Hepatocyte (in vitro differentiated cells): Measurements from ENCODE around the gene BORCS5. TPM values are rescaled to one million over a fixed set of nuclear protein-coding genes. Genes with fewer than 3 reads are reported as not detected.
A peak's percentile ranks its signal among the peaks of the same experiment; 100 is the strongest.

Experiments
- DNase-seq: peaks from one replicate; pipeline ENCODE4 v3.0.0-alpha.2; 2016; ENCODE audit warnings: low spot score
- H2AFZ ChIP-seq: fragments of 200-600 bp; sonication (generic); 2 replicates; pipeline ENCODE4 v1.6.0; 2016; ENCODE audit warnings: antibody characterized with exemption, mild to moderate bottlenecking
- H3K27ac ChIP-seq: fragments of 200-600 bp; sonication (generic); 2 replicates; pipeline ENCODE4 v1.5.1; 2016; ENCODE audit warnings: mild to moderate bottlenecking
- H3K27me3 ChIP-seq: fragments of 200-600 bp; sonication (generic); 2 replicates; pipeline ENCODE4 v1.6.1; 2016
- H3K36me3 ChIP-seq: fragments of 200-600 bp; sonication (generic); replicated peaks from 2 replicates; pipeline ENCODE4 v1.5.1; 2016; ENCODE audit warnings: low read depth; ENCODE audit not compliant: insufficient read depth
- H3K4me1 ChIP-seq: fragments of 200-600 bp; sonication (generic); 2 replicates; pipeline ENCODE4 v1.5.1; 2016; ENCODE audit warnings: mild to moderate bottlenecking, moderate library complexity; ENCODE audit not compliant: insufficient read depth
- H3K4me2 ChIP-seq: fragments of 200-600 bp; sonication (generic); 2 replicates; pipeline ENCODE4 v1.6.0; 2016
- H3K4me3 ChIP-seq: fragments of 200-600 bp; sonication (generic); 2 replicates; pipeline ENCODE4 v1.5.1; 2016; ENCODE audit warnings: mild to moderate bottlenecking
- H3K79me2 ChIP-seq: fragments of 200-600 bp; sonication (generic); 2 replicates; pipeline ENCODE4 v1.6.0; 2017; ENCODE audit warnings: mild to moderate bottlenecking
- H3K9me2 ChIP-seq: fragments of 200-600 bp; sonication (generic); replicated peaks from 2 replicates; pipeline ENCODE4 v1.6.0; 2017; ENCODE audit warnings: mild to moderate bottlenecking; ENCODE audit not compliant: insufficient read depth
- H3K9me3 ChIP-seq: fragments of 200-600 bp; sonication (generic); 2 replicates; pipeline ENCODE4 v1.5.1; 2016; ENCODE audit warnings: low read depth, mild to moderate bottlenecking
- H4K20me1 ChIP-seq: fragments of 200-600 bp; sonication (generic); 2 replicates; pipeline ENCODE4 v1.6.0; 2016; ENCODE audit warnings: mild to moderate bottlenecking; ENCODE audit not compliant: insufficient read depth, poor library complexity, severe bottlenecking
- CTCF ChIP-seq: fragments of 200-600 bp; sonication (generic); IDR thresholded peaks from 2 replicates; pipeline ENCODE4 v1.5.1; 2016; ENCODE audit warnings: antibody characterized with exemption, mild to moderate bottlenecking; ENCODE audit not compliant: poor library complexity
- EZH2 ChIP-seq: fragments of 200-600 bp; sonication (generic); IDR thresholded peaks from 2 replicates; pipeline ENCODE4 v1.6.1; 2016; ENCODE audit warnings: antibody characterized with exemption, mild to moderate bottlenecking, borderline replicate concordance
- EZH2phosphoT487 ChIP-seq: fragments of 200-600 bp; sonication (generic); IDR thresholded peaks from one replicate; pipeline ENCODE4 v1.6.1; 2018; ENCODE audit warnings: antibody characterized with exemption, mild to moderate bottlenecking, low read depth, moderate library complexity; ENCODE audit not compliant: unreplicated experiment, severe bottlenecking
- WGBS: methylation state at CpG from one replicate; pipeline ENCODE4 v1.1.6; 2016; ENCODE audit warnings: low lambda C conversion rate; ENCODE audit errors: missing lambda C conversion rate; 5-methylcytosine and 5-hydroxymethylcytosine counted together
- polyA plus RNA-seq: library from polyadenylated mRNA; unstranded; fragments of >200 nt; fragmentation: Nextera tagmentation; extraction: Ambion mirVana; gene quantifications from 2 replicates; pipeline ENCODE4 v1.2.1, GENCODE V29; 2016
- total RNA-seq: library from RNA; depleted of rRNA; stranded (reverse); fragments of >200 nt; gene quantifications from 2 replicates; pipeline ENCODE4 v1.2.3, GENCODE V29; 2014

The BORCS5 gene
- total and polyA plus RNA-seq, 2 experiments from 2014 or later: 6.6 to 11.2 TPM

- H3K4me3 ChIP-seq: no peak overlapping the region
- WGBS: 76% methylated on average over 2 of the region's 2 CpGs
- no peaks in the 10 kb centered on the region for H3K36me3 ChIP-seq
- H3K27me3 ChIP-seq: no peaks in the 10 kb centered on the region
- H3K4me2 ChIP-seq: no peak overlapping the region
- no peaks in the 10 kb centered on the region for H3K4me1 ChIP-seq
- H3K27ac ChIP-seq: no peak overlapping the region
- no peak for DNase-seq
- no peak overlapping the region for H2AFZ ChIP-seq
- no peaks in the 10 kb centered on the region for H3K9me2 ChIP-seq
- no peaks in the 10 kb centered on the region for H4K20me1 ChIP-seq
- TF ChIP-seq EZH2 (no peak), CTCF (no peak), EZH2phosphoT487 (no peak)
- no peaks in the 10 kb centered on the region for H3K9me3 ChIP-seq
- H3K79me2 ChIP-seq: peaks cover 16% of the 10 kb centered on the region
Observed at GRCh38 chr12:12481631-12482030, 124.8 kb downstream of the BORCS5 start.

DNA sequence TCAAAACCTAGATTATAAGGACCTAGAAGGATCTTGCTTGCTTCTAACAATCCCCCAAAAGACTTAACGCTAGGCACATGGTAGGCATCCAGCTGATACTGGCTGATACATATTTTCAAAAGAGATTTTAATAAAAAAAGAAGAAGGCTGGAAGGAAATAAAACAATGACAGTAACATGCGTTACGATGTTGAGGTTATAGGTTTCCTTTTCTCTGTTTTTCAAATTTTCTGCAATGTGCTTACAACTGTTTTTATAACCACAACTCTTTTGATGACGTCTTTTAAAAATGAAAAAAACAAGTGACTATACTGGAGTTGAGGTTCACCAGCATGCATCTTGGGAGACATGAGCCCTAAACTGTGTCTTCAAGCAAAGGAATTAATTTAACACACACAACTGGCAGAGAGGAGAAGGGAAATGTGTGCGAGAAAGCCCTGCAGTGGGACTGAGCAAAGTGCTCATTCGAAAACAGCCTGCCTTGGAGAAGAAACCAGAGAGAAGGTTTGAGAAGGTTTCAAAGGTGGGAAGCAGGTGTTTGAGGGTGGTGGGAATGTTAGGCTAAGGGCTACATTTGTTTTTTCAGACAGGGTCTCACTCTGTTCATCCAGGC lies 125.4 kb downstream of the BORCS5 start:
- H3K36me3 ChIP-seq: no peaks in the 10 kb centered on the region
- no peak overlapping the region for H3K4me2 ChIP-seq
- H3K4me3 ChIP-seq: no peak overlapping the region
- no peaks in the 10 kb centered on the region for H4K20me1 ChIP-seq
- no peak for DNase-seq
- 95% methylated on average over 6 of the region's 6 CpGs for WGBS
- no peaks in the 10 kb centered on the region for H3K4me1 ChIP-seq
- no peak for TF ChIP-seq EZH2phosphoT487
- no peak for TF ChIP-seq CTCF
- no peak for TF ChIP-seq EZH2
- no peaks in the 10 kb centered on the region for H3K9me3 ChIP-seq
- no peaks in the 10 kb centered on the region for H3K27me3 ChIP-seq
- H3K9me2 ChIP-seq: no peaks in the 10 kb centered on the region
- H3K79me2 ChIP-seq: peaks cover 10% of the 10 kb centered on the region
- H2AFZ ChIP-seq: no peak overlapping the region
- peak overlapping the region; percentile 33 for H3K27ac ChIP-seq

- H3K4me2 ChIP-seq: no peak overlapping the region
- peak overlapping the region; percentile 33 for H3K27ac ChIP-seq
- WGBS: 95% methylated on average over 6 of the region's 6 CpGs
- no peak overlapping the region for H3K4me3 ChIP-seq
- no peak overlapping the region for H2AFZ ChIP-seq
- DNase-seq: no peak
- no peaks in the 10 kb centered on the region for H3K9me3 ChIP-seq
- no peaks in the 10 kb centered on the region for H3K4me1 ChIP-seq
- no peaks in the 10 kb centered on the region for H3K9me2 ChIP-seq
- peaks cover 16% of the 10 kb centered on the region for H3K79me2 ChIP-seq
- H4K20me1 ChIP-seq: no peaks in the 10 kb centered on the region
- TF ChIP-seq CTCF: no peak
- TF ChIP-seq EZH2: no peak
- TF ChIP-seq EZH2phosphoT487: no peak
- no peaks in the 10 kb centered on the region for H3K27me3 ChIP-seq
- H3K36me3 ChIP-seq: no peaks in the 10 kb centered on the region
Observed at GRCh38 chr12:12482959-12483358, 126.1 kb downstream of the BORCS5 start.

GRCh38 chr12:12483438-12483837 lies 126.6 kb downstream of the BORCS5 start:
- DNase-seq: no peak
- H3K4me3 ChIP-seq: no peak overlapping the region
- no peaks in the 10 kb centered on the region for H4K20me1 ChIP-seq
- WGBS: 87% methylated on average over 3 of the region's 3 CpGs
- H2AFZ ChIP-seq: no peak overlapping the region
- peaks cover 19% of the 10 kb centered on the region for H3K79me2 ChIP-seq
- no peak overlapping the region for H3K4me2 ChIP-seq
- no peaks in the 10 kb centered on the region for H3K36me3 ChIP-seq
- H3K27ac ChIP-seq: peak overlapping the region; percentile 69
- H3K9me2 ChIP-seq: no peaks in the 10 kb centered on the region
- no peaks in the 10 kb centered on the region for H3K27me3 ChIP-seq
- no peaks in the 10 kb centered on the region for H3K9me3 ChIP-seq
- TF ChIP-seq EZH2phosphoT487 (no peak), EZH2 (no peak), CTCF (no peak)
- no peaks in the 10 kb centered on the region for H3K4me1 ChIP-seq
